GM21723 (cell line): ENCODE results near the gene DICER1.

Source experiments
- ATAC-seq: cut with Tn5 transposase; IDR thresholded peaks from one replicate; pipeline ENCODE4 v1.9.1; 2021; ENCODE audit warnings: mild to moderate bottlenecking, moderate library complexity; ENCODE audit not compliant: unreplicated experiment

Gene DICER1

GRCh38 chr14:95126906-95127530, 30.3 kb downstream of the DICER1 start:
- ATAC-seq, result no peak

- no peak for ATAC-seq
Observed at GRCh38 chr14:95125915-95126314, 31.4 kb downstream of the DICER1 start.

GRCh38 chr14:95125221-95125620, 32.1 kb downstream of the DICER1 start:
- ATAC-seq, result no peak

- no peak for ATAC-seq
Observed at GRCh38 chr14:95123891-95124579, 33.3 kb downstream of the DICER1 start.

GRCh38 chr14:95122621-95122945, 34.7 kb downstream of the DICER1 start:
- no peak for ATAC-seq

- no peak for ATAC-seq
Observed at GRCh38 chr14:95121911-95122620, 35.3 kb downstream of the DICER1 start.

GRCh38 chr14:95119336-95119735, 38.0 kb downstream of the DICER1 start:
- ATAC-seq, result no peak

- ATAC-seq, result no peak
Observed at GRCh38 chr14:95117937-95118721, 39.2 kb downstream of the DICER1 start.

GRCh38 chr14:95113476-95113875, 43.9 kb downstream of the DICER1 start:
- no peak for ATAC-seq

GRCh38 chr14:95111507-95112164, 45.7 kb downstream of the DICER1 start:
- no peak for ATAC-seq

- no peak for ATAC-seq
Observed at GRCh38 chr14:95110178-95110577, 47.2 kb downstream of the DICER1 start.

GRCh38 chr14:95107711-95108110, 49.6 kb downstream of the DICER1 start:
- ATAC-seq, result no peak

GRCh38 chr14:95106971-95107370, 50.4 kb downstream of the DICER1 start:
- ATAC-seq, result no peak

GRCh38 chr14:95104911-95105310, 52.4 kb downstream of the DICER1 start:
- no peak for ATAC-seq

- ATAC-seq, result no peak
Observed at GRCh38 chr14:95102680-95103044, 54.7 kb downstream of the DICER1 start.

GRCh38 chr14:95101736-95102679, 55.3 kb downstream of the DICER1 start:
- no peak for ATAC-seq

- no peak for ATAC-seq
Observed at GRCh38 chr14:95098984-95099599, 58.2 kb downstream of the DICER1 start.

GRCh38 chr14:95097385-95097784, 59.9 kb downstream of the DICER1 start:
- no peak for ATAC-seq

GRCh38 chr14:95096476-95096875, 60.9 kb downstream of the DICER1 start:
- no peak for ATAC-seq
